Adrenal gland (tissue), 5 donors: ENCODE measurements around the gene PPARGC1A.

ENCODE experiments used
- POLR2A ChIP-seq, 2 donors: fragments of 450-650 bp; IDR thresholded peaks; one replicate each; pipeline ENCODE4 v1.6.1; 2017; ENCODE audit warnings: antibody characterized with exemption in 2 of 2, mild to moderate bottlenecking in 2 of 2, moderate library complexity in 1 of 2
- TF ChIP-seq, protein P1 (sequence below), 6 experiments: fragments of 450-650 bp in 4 of 6; fragments of 200-600 bp in 2 of 6; sonication (generic) in 1 of 6; IDR thresholded peaks; 1 replicate in 5 of 6; 2 replicates in 1 of 6; pipeline versions ENCODE4 v1.5.1 to v1.8.0; 2016 to 2021; ENCODE audit warnings: antibody characterized with exemption in 6 of 6, mild to moderate bottlenecking in 2 of 6, moderate library complexity in 1 of 6
- donor health status: DM: no; HTN: no; CAD: no.

- TF ChIP-seq, protein P1, sequence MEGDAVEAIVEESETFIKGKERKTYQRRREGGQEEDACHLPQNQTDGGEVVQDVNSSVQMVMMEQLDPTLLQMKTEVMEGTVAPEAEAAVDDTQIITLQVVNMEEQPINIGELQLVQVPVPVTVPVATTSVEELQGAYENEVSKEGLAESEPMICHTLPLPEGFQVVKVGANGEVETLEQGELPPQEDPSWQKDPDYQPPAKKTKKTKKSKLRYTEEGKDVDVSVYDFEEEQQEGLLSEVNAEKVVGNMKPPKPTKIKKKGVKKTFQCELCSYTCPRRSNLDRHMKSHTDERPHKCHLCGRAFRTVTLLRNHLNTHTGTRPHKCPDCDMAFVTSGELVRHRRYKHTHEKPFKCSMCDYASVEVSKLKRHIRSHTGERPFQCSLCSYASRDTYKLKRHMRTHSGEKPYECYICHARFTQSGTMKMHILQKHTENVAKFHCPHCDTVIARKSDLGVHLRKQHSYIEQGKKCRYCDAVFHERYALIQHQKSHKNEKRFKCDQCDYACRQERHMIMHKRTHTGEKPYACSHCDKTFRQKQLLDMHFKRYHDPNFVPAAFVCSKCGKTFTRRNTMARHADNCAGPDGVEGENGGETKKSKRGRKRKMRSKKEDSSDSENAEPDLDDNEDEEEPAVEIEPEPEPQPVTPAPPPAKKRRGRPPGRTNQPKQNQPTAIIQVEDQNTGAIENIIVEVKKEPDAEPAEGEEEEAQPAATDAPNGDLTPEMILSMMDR (IDR thresholded peaks at IDR 0.05): no peak
- no peak for TF ChIP-seq POLR2A (IDR thresholded peaks at IDR 0.05)
Measured at GRCh38 chr4:23822181-23822580, 67.7 kb downstream of the PPARGC1A start.
